Neural cell (in vitro differentiated cells): ENCODE results near the gene ISL2.

Experiments
- CTCF ChIP-seq: fragments of 450-650 bp; IDR thresholded peaks from 2 replicates; pipeline ENCODE4 v1.5.1; 2014; ENCODE audit warnings: antibody characterized with exemption, mild to moderate bottlenecking, moderate library complexity; ENCODE audit not compliant: poor library complexity, severe bottlenecking
- EZH2 ChIP-seq: fragments of 200-600, 300-800 bp; shearing (Covaris generic), sonication (generic); IDR thresholded peaks from 2 replicates; pipeline ENCODE4 v1.6.1; 2014; ENCODE audit warnings: antibody characterized with exemption, low read length, borderline replicate concordance, mild to moderate bottlenecking; ENCODE audit not compliant: insufficient read depth, poor library complexity, severe bottlenecking
- SMC3 ChIP-seq: fragments of 450-650 bp; conservative IDR thresholded peaks from 2 replicates; pipeline ENCODE4 v1.6.1; 2014; ENCODE audit warnings: antibody characterized with exemption, mild to moderate bottlenecking, moderate library complexity; ENCODE audit not compliant: poor library complexity

- TF ChIP-seq CTCF (no peak), SMC3 (no peak), EZH2 (no peak)
Observed at GRCh38 chr15:76382987-76383728, 46.6 kb downstream of the ISL2 start.
